HCT116 (cell line): ENCODE results near the gene DCTN4.

Experiments
- CTCF ChIP-seq, 3 experiments: fragments of 200-600 bp in 1 of 3; sonication (generic) in 1 of 3; IDR thresholded peaks in 2 of 3; conservative IDR thresholded peaks in 1 of 3; 2 replicates each; pipeline ENCODE4 v1.5.1; 2012 to 2017; ENCODE audit warnings: low read depth in 2 of 3, low read length in 2 of 3, antibody characterized with exemption in 1 of 3, borderline replicate concordance in 1 of 3, control low read depth in 1 of 3, mild to moderate bottlenecking in 1 of 3, mixed read lengths in 1 of 3, mixed run types in 1 of 3, moderate library complexity in 1 of 3; ENCODE audit not compliant: insufficient read depth in 1 of 3
- EZH2phosphoT487 ChIP-seq: fragments of 200-600 bp; IDR thresholded peaks from 2 replicates; pipeline ENCODE4 v1.6.1; 2018; ENCODE audit warnings: antibody characterized with exemption, borderline replicate concordance
- POLR2A ChIP-seq: IDR thresholded peaks from 2 replicates; pipeline ENCODE4 v1.7.0; 2011; ENCODE audit warnings: borderline replicate concordance; ENCODE audit not compliant: insufficient read depth, insufficient read length; ENCODE audit errors: extremely low read depth
- POLR2AphosphoS5 ChIP-seq: IDR thresholded peaks from 2 replicates; pipeline ENCODE4 v1.6.1; 2011; ENCODE audit warnings: mild to moderate bottlenecking, low read depth, low read length, moderate library complexity
- SIN3A ChIP-seq: IDR thresholded peaks from 2 replicates; pipeline ENCODE4 v1.6.1; 2012; ENCODE audit warnings: low read depth
- SP1 ChIP-seq: IDR thresholded peaks from 2 replicates; pipeline ENCODE4 v1.6.1; 2012; ENCODE audit warnings: low read depth
- TCF7L2 ChIP-seq: IDR thresholded peaks from 2 replicates; pipeline ENCODE4 v1.7.0; 2011; ENCODE audit warnings: borderline replicate concordance, inconsistent platforms; ENCODE audit not compliant: insufficient read depth, insufficient read length; ENCODE audit errors: extremely low read depth

GRCh38 chr5:150675069-150675468 lies 83.7 kb downstream of the DCTN4 start:
- TF ChIP-seq CTCF (IDR thresholded peaks at IDR 0.05 in 2 of 3, conservative IDR thresholded peaks at IDR 0.05 in 1 of 3; ENCODE audit: borderline replicate concordance in 1 of 3, insufficient read depth in 1 of 3, low read depth in 2 of 3, low read length in 2 of 3): no peak
- no peak for TF ChIP-seq POLR2AphosphoS5
- TF ChIP-seq POLR2A: no peak
- no peak for TF ChIP-seq EZH2phosphoT487
- no peak for TF ChIP-seq SP1
- TF ChIP-seq TCF7L2: no peak
- no peak for TF ChIP-seq SIN3A
